Kidney (tissue), 14 donors: Measurements from ENCODE around the gene PPM1H. TPM values are rescaled to one million over a fixed set of nuclear protein-coding genes. Genes with fewer than 3 reads are reported as not detected.

Experiments used
- DNase-seq, 5 donors: peaks; one replicate each; pipeline ENCODE4 v3.0.0-alpha.2; 2013 to 2020
- FAIRE-seq: peaks from 2 replicates; lab custom pipeline; 2012; peaks lifted over from hg19 to GRCh38; lab: Jason Lieb, UNC
- H3K27ac ChIP-seq, 2 donors: one replicate each; pipeline ENCODE4 v1.7.0; 2013; ENCODE audit warnings: low read depth in 2 of 2, low read length in 2 of 2, inconsistent platforms in 1 of 2
- H3K27me3 ChIP-seq: one replicate; pipeline ENCODE4 v1.7.1; 2013; ENCODE audit warnings: low read length, inconsistent platforms; ENCODE audit not compliant: control insufficient read depth, insufficient read depth
- H3K36me3 ChIP-seq, 3 donors: one replicate each; pipeline versions ENCODE4 v1.7.0 to v1.7.1; 2013; ENCODE audit warnings: low read length in 3 of 3, control low read depth in 1 of 3, inconsistent platforms in 1 of 3; ENCODE audit not compliant: insufficient read depth in 3 of 3, control insufficient read depth in 2 of 3
- H3K4me1 ChIP-seq, 3 donors: one replicate each; pipeline versions ENCODE4 v1.7.0 to v1.7.1; 2013; ENCODE audit warnings: low read length in 3 of 3, inconsistent platforms in 1 of 3, low read depth in 1 of 3; ENCODE audit not compliant: control insufficient read depth in 2 of 3, insufficient read depth in 2 of 3
- H3K4me3 ChIP-seq, 3 donors: one replicate each; pipeline versions ENCODE4 v1.7.0 to v1.8.1; 2013; ENCODE audit warnings: low read length in 3 of 3, control low read depth in 1 of 3, inconsistent platforms in 1 of 3
- H3K9ac ChIP-seq, 3 donors: one replicate each; pipeline versions ENCODE4 v1.7.0 to v1.7.1; 2013; ENCODE audit warnings: low read length in 3 of 3, control low read depth in 1 of 3, inconsistent platforms in 1 of 3
- H3K9me3 ChIP-seq, 3 donors: one replicate each; pipeline versions ENCODE4 v1.7.0 to v1.7.1; 2013; ENCODE audit warnings: low read length in 3 of 3, control low read depth in 1 of 3, inconsistent platforms in 1 of 3; ENCODE audit not compliant: control insufficient read depth in 2 of 3, insufficient read depth in 1 of 3
- CTCF ChIP-seq: IDR thresholded peaks from 3 replicates; pipeline ENCODE4 v1.5.1; 2012; ENCODE audit warnings: mild to moderate bottlenecking, moderate library complexity, borderline replicate concordance; ENCODE audit not compliant: insufficient read depth; ENCODE audit errors: extremely low read depth
- intact Hi-C: fragments of 100-400 bp; cut with DNase I; formaldehyde crosslinking; loops from one replicate; pipeline ENCODE4 v1.11.1; 2022
- polyA plus RNA-seq: library from polyadenylated mRNA; stranded (reverse); fragments of 350-450 nt; fragmentation: Illumina TruSeq; extraction: RNeasy Lipid Tissue Mini Kit (QIAGEN cat#74804); gene quantifications from one replicate; pipeline ENCODE4 v1.2.3, GENCODE V29; 2014; ENCODE audit warnings: low read depth, low replicate concordance; ENCODE audit not compliant: insufficient read depth
- total RNA-seq: library from RNA; stranded (reverse); fragmentation: NEBNext Ultra II Directional; extraction: Animal tissue kit (Norgen Biotek cat#: 25700); gene quantifications from one replicate; pipeline ENCODE4 v1.2.1, GENCODE V29; 2021
- donor health status: control.
- donor health status: control.
- donor health status: control.
- donor health status: control.
- donor health status: control.
- donor health status: DM: yes; HTN: yes; CAD: no.
- donor health status: Normal renal cell carcinoma (clear cell type).

Gene PPM1H
- total and polyA plus RNA-seq, 2 donors from 2014 or later, result 8.7 to 25.0 TPM

- no peak for FAIRE-seq
Observed at GRCh38 chr12:62605981-62606380, 329.0 kb downstream of the PPM1H start.

GRCh38 chr12:62604871-62605270 lies 330.1 kb downstream of the PPM1H start:
- Histone ChIP-seq H3K27ac (no peak overlapping the region), H3K4me3 (peak overlapping the region; percentile 74 to 90 (median 85)), H3K27me3 (no peaks in the 10 kb centered on the region), H3K4me1 (peaks cover 0 to 5% (median 2%) of the 10 kb centered on the region in 3 donors), H3K9me3 (no peaks in the 10 kb centered on the region), H3K36me3 (no peaks in the 10 kb centered on the region), H3K9ac (peak overlapping the region; percentile 50 to 94 (median 61))
- peak in 2 of 5 donors; percentile 24 to 35 for DNase-seq
- intact Hi-C loops, result no loop called here
- no peak for FAIRE-seq
- TF ChIP-seq CTCF, result no peak

More at GRCh38 chr12:62605981-62606380, 329.0 kb downstream of the PPM1H start:
- H3K9ac ChIP-seq, result no peak overlapping the region
- peaks cover 0 to 5% (median 2%) of the 10 kb centered on the region in 3 donors for H3K4me1 ChIP-seq
- H3K4me3 ChIP-seq, result no peak overlapping the region
- no peak overlapping the region for H3K27ac ChIP-seq
- no peak for TF ChIP-seq CTCF
- no peaks in the 10 kb centered on the region for H3K9me3 ChIP-seq
- H3K36me3 ChIP-seq, result no peaks in the 10 kb centered on the region
- intact Hi-C loops, result no loop called here
- no peaks in the 10 kb centered on the region for H3K27me3 ChIP-seq
- DNase-seq, result no peak

GRCh38 chr12:62604373-62604772 lies 330.6 kb downstream of the PPM1H start:
- no peak overlapping the region for H3K27ac ChIP-seq
- H3K27me3 ChIP-seq, result no peaks in the 10 kb centered on the region
- no peaks in the 10 kb centered on the region for H3K9me3 ChIP-seq
- TF ChIP-seq CTCF, result no peak
- H3K4me1 ChIP-seq, result peaks cover 0 to 5% (median 2%) of the 10 kb centered on the region in 3 donors
- H3K9ac ChIP-seq, result peak overlapping the region; percentile 50 to 94 (median 61)
- intact Hi-C loops, result no loop called here
- H3K36me3 ChIP-seq, result no peaks in the 10 kb centered on the region
- FAIRE-seq (no peak), DNase-seq (peak in 1 of 5 donors; percentile 12)
- peak overlapping the region; percentile 74 to 90 (median 85) for H3K4me3 ChIP-seq

GRCh38 chr12:62603811-62604098 lies 331.2 kb downstream of the PPM1H start:
- no peak for TF ChIP-seq CTCF
- peak overlapping the region; percentile 61 to 94 (median 77) for H3K9ac ChIP-seq
- no peaks in the 10 kb centered on the region for H3K27me3 ChIP-seq
- no peaks in the 10 kb centered on the region for H3K9me3 ChIP-seq
- intact Hi-C loops, result no loop called here
- H3K4me3 ChIP-seq, result peak overlapping the region; percentile 74 to 90 (median 85)
- H3K4me1 ChIP-seq, result peaks cover 0 to 5% (median 2%) of the 10 kb centered on the region in 3 donors
- H3K27ac ChIP-seq, result peak overlapping the region; percentile 99 to 100
- no peak for DNase-seq
- FAIRE-seq, result no peak
- H3K36me3 ChIP-seq, result no peaks in the 10 kb centered on the region
